Measurements from ENCODE around the gene NFYC.

DNA sequence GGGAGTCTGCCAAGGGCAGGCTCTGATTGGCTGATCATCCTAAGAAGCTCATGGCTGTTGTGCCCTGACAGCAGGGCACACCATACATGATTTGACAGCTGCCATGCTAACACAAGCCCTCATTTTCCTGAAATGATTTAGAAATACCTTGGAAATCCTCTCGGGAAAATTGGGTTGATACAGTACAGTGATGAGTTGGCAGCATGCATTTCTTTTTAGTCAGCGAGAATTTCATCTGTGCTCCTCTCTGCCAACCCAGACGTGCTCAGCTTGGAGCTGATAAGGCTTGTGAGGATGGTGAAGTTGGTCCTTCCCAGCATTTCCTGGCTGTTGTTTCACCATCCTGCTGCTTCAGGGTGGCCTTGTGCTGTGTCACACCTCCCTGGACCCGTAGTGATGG is 69.5 kb downstream of the NFYC start:
- TF ChIP-seq POLR2AphosphoS5 (IDR thresholded peaks at IDR 0.05; ENCODE audit: borderline replicate concordance, low read depth, low read length) (no peak), EZH2 (IDR thresholded peaks at IDR 0.05) (no peak), FOXP2 (optimal IDR thresholded peaks at IDR 0.05; ENCODE audit: control extremely low read depth, extremely low read length, insufficient read depth) (no peak)
